ENCODE data around the gene CGN. TPM values are rescaled to one million over a fixed set of nuclear protein-coding genes. Genes with fewer than 3 reads are reported as not detected.

The CGN gene
- total RNA-seq, 1 donor from 2014 or later = 0.52 TPM

GRCh38 chr1:151478923-151479322, 32.3 kb upstream of the CGN start:
- Histone ChIP-seq H3K4me1 (peaks cover under 1% of the 10 kb centered on the region), H3K36me3 (no peaks in the 10 kb centered on the region), H3K9me3 (replicated peaks) (peaks cover 13% of the 10 kb centered on the region), H3K4me3 (no peak overlapping the region), H3K27ac (replicated peaks) (no peak overlapping the region), H3K27me3 (ENCODE audit: low read depth) (no peaks in the 10 kb centered on the region)
- intact Hi-C loops (cut with micrococcal nuclease) = no loop called here
- TF ChIP-seq CTCF (IDR thresholded peaks at IDR 0.05; ENCODE audit: borderline replicate concordance) = no peak
- no peak for DNase-seq

DNA sequence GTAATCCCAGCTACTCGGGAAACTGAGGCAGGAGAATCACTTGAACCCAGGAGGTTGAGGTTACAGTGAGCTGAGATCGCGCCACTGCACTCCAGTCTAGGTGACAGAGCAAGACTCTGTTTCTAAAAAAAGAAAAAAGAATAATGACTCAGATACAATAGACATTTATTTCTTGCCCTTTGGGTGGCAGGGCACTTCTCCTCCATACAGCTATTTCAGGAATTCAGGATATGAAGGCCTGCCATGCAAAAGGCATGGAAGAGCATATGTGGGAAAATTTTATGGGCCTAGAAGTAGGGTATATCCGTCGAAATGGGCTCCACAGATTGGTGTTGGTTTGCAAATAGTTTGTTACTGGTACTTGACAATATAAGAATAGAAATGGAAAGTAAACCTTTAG, 31.7 kb upstream of the CGN start:
- H3K9me3 ChIP-seq (replicated peaks) = peaks cover 13% of the 10 kb centered on the region
- no peak overlapping the region for H3K27ac ChIP-seq (replicated peaks)
- intact Hi-C loops (cut with micrococcal nuclease) = no loop called here
- no peaks in the 10 kb centered on the region for H3K4me1 ChIP-seq
- TF ChIP-seq CTCF (IDR thresholded peaks at IDR 0.05; ENCODE audit: borderline replicate concordance) = no peak
- H3K4me3 ChIP-seq = no peak overlapping the region
- no peak for DNase-seq
- no peaks in the 10 kb centered on the region for H3K36me3 ChIP-seq
- no peaks in the 10 kb centered on the region for H3K27me3 ChIP-seq (ENCODE audit: low read depth)

GRCh38 chr1:151482017-151482416, 29.2 kb upstream of the CGN start:
- no peak for TF ChIP-seq CTCF (IDR thresholded peaks at IDR 0.05; ENCODE audit: borderline replicate concordance)
- intact Hi-C loops (cut with micrococcal nuclease) = no loop called here
- H3K4me1 ChIP-seq = no peaks in the 10 kb centered on the region
- H3K36me3 ChIP-seq = no peaks in the 10 kb centered on the region
- no peak overlapping the region for H3K27ac ChIP-seq (replicated peaks)
- no peak for DNase-seq
- no peaks in the 10 kb centered on the region for H3K27me3 ChIP-seq (ENCODE audit: low read depth)
- H3K4me3 ChIP-seq = no peak overlapping the region
- H3K9me3 ChIP-seq (replicated peaks) = peaks cover 13% of the 10 kb centered on the region

DNA sequence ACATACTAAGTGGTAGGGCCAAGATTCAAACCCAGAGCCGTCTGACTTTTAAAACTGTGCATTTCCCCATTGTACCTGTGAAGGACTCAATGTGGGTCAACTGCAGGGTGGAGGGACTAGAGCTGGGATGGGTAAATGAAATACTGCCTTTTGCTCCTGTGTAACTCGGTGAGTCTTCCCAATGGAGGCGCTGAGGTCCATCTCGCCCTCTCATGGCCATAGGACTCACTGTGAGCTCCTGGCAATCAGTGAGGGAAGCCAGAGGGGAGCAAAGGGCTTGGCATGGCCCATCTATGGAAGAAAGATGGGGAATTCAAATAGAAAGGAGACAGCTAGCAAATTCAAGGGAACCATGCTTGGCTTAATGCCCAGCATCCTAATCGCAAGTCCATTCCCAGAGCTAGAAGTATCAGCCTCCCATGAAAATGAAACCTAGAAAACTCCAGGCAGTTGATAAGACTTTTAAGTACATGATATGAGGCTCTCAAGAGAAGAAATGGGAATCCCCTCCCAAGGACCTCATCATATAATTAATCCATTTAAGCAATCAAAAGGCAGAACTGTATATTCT, 25.4 kb upstream of the CGN start:
- Histone ChIP-seq H3K27me3 (ENCODE audit: low read depth) (no peaks in the 10 kb centered on the region), H3K4me1 (no peaks in the 10 kb centered on the region), H3K9me3 (replicated peaks) (peaks cover 13% of the 10 kb centered on the region), H3K36me3 (no peaks in the 10 kb centered on the region), H3K4me3 (no peak overlapping the region), H3K27ac (replicated peaks) (no peak overlapping the region)
- intact Hi-C loops (cut with micrococcal nuclease) = no loop called here
- no peak for TF ChIP-seq CTCF (IDR thresholded peaks at IDR 0.05; ENCODE audit: borderline replicate concordance)
- DNase-seq = no peak

DNA sequence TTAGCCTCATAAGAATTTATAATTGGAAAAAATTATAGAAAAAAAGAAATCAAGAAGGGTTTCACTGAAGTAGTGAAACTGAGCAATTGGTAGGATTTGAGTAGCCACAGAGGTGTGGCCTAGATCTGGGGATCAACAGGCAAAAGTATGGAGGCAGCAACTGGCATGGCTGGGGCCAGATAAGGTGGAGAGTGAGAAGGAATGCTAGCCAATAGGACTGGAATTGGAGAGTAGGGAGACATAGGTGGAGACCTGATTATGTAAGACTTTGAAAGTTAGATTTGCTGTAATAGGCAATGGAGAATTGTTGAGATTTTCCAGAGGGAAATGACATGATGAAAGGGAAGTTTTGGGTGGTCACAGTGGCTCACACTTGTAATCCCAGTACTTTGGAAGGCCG, 24.6 kb upstream of the CGN start:
- Histone ChIP-seq H3K4me3 (no peak overlapping the region), H3K36me3 (no peaks in the 10 kb centered on the region), H3K9me3 (replicated peaks) (peaks cover 11% of the 10 kb centered on the region), H3K27ac (replicated peaks) (no peak overlapping the region), H3K27me3 (ENCODE audit: low read depth) (no peaks in the 10 kb centered on the region), H3K4me1 (no peaks in the 10 kb centered on the region)
- no peak for DNase-seq
- intact Hi-C loops (cut with micrococcal nuclease) = no loop called here
- TF ChIP-seq CTCF (IDR thresholded peaks at IDR 0.05; ENCODE audit: borderline replicate concordance) = no peak
